Cardiac muscle cell (in vitro differentiated cells and primary cell): ENCODE results near the gene CYB5A. TPM values are rescaled to one million over a fixed set of nuclear protein-coding genes. Genes with fewer than 3 reads are reported as not detected.

Experiments used
- DNase-seq, 2 donors: peaks; one replicate each; pipeline versions ENCODE4 v3.0.0 to v3.0.0-alpha.2; 2010 to 2017; ENCODE audit warnings: low read depth in 1 of 2, low spot score in 1 of 2
- H3K27ac ChIP-seq: fragments of 200-600 bp; sonication (generic); 2 replicates; pipeline ENCODE4 v1.5.1; 2016
- H3K27me3 ChIP-seq: fragments of 200-600 bp; sonication (generic); 2 replicates; pipeline ENCODE4 v1.6.0; 2016; ENCODE audit warnings: control low read depth
- H3K36me3 ChIP-seq: fragments of 200-600 bp; sonication (generic); 2 replicates; pipeline ENCODE4 v1.5.1; 2016; ENCODE audit warnings: control low read depth
- H3K4me1 ChIP-seq: fragments of 200-600 bp; sonication (generic); 2 replicates; pipeline ENCODE4 v1.8.1; 2017; ENCODE audit warnings: low read depth, mild to moderate bottlenecking, mixed run types
- H3K4me3 ChIP-seq: fragments of 200-600 bp; sonication (generic); 2 replicates; pipeline ENCODE4 v1.5.1; 2016; ENCODE audit warnings: mild to moderate bottlenecking
- H3K9me3 ChIP-seq: fragments of 200-600 bp; sonication (generic); 2 replicates; pipeline ENCODE4 v1.5.1; 2017; ENCODE audit warnings: low read depth, mild to moderate bottlenecking, control low read depth
- polyA plus RNA-seq: library from polyadenylated mRNA; unstranded; fragments of >200 nt; fragmentation: Nextera tagmentation; extraction: Ambion mirVana; gene quantifications from 2 replicates; pipeline ENCODE4 v1.2.1, GENCODE V29; 2016
- total RNA-seq: library from RNA; depleted of rRNA; stranded (reverse); fragments of >200 nt; gene quantifications from 2 replicates; pipeline ENCODE4 v1.2.3, GENCODE V29; 2016
- TF ChIP-seq, protein P1 (sequence below): IDR thresholded peaks from 2 replicates; pipeline ENCODE4 v1.5.1; 2012; ENCODE audit warnings: low read depth, mild to moderate bottlenecking, low read length

CYB5A gene
- total and polyA plus RNA-seq, 2 experiments from 2014 or later = 150 to 201 TPM

DNA sequence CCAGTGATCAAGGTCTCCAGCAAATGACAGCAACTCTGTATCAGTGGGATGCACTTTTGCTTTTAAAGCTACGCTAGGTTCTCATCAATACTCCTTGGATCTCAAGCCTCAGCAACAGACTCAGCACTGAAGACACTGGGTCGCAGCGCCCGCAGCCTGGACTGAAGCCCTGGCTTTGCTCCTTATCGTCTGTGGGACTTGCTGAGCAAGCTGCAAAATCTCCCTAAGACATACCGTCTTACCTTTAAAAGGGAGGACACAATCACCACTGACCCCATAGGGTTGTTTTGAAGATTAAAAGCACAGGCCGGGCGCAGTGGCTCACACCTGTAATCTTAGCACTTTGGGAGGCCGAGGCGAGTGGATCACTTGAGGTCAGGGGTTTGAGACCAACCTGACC lies 8.1 kb downstream of the CYB5A start:
- peak overlapping the region; percentile 9 for H3K27ac ChIP-seq
- no peaks in the 10 kb centered on the region for H3K27me3 ChIP-seq
- H3K9me3 ChIP-seq = no peaks in the 10 kb centered on the region
- peaks cover 45% of the 10 kb centered on the region for H3K4me1 ChIP-seq
- no peak for DNase-seq
- no peaks in the 10 kb centered on the region for H3K36me3 ChIP-seq
- TF ChIP-seq, protein P1, sequence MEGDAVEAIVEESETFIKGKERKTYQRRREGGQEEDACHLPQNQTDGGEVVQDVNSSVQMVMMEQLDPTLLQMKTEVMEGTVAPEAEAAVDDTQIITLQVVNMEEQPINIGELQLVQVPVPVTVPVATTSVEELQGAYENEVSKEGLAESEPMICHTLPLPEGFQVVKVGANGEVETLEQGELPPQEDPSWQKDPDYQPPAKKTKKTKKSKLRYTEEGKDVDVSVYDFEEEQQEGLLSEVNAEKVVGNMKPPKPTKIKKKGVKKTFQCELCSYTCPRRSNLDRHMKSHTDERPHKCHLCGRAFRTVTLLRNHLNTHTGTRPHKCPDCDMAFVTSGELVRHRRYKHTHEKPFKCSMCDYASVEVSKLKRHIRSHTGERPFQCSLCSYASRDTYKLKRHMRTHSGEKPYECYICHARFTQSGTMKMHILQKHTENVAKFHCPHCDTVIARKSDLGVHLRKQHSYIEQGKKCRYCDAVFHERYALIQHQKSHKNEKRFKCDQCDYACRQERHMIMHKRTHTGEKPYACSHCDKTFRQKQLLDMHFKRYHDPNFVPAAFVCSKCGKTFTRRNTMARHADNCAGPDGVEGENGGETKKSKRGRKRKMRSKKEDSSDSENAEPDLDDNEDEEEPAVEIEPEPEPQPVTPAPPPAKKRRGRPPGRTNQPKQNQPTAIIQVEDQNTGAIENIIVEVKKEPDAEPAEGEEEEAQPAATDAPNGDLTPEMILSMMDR = no peak
- H3K4me3 ChIP-seq = no peak overlapping the region

DNA sequence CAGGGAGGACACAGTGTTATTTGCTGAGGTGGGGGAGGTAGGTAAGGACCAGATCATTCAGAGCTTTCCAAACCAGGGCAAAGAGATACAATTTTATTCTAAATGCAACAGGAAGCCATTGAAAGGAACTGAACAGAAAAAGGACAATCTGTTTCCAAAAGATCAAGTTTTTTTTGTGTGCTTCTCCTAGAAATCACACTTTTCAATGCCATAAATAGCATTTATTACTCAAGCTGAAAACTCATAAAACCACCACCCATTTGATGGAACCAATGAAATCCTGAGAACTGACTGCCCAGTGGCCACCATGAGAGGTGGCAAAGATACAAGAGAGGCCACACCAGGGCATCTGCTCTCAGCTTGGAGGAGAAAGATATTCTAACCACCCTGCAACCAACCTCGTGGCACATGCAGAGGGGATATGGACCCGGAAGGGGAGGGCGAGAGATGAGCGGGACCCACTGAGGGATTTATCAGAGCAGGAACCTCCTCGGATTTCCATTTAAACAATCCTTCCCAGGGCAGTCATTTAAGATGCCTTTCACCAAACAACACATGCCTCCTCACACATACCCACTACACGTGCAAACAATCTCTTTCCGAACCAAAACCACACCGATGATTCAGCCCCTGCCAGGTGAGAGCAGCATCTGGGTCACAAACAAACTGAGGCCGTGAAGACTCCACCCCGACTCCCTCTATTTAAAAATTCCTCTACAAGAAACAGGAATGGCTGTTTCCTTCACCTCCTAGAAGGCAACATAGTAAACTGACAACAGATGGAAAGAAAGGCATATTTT lies 8.8 kb downstream of the CYB5A start:
- Histone ChIP-seq H3K4me1 (peaks cover 43% of the 10 kb centered on the region), H3K27ac (no peak overlapping the region), H3K4me3 (no peak overlapping the region), H3K36me3 (no peaks in the 10 kb centered on the region), H3K9me3 (no peaks in the 10 kb centered on the region), H3K27me3 (no peaks in the 10 kb centered on the region)
- DNase-seq = no peak
- TF ChIP-seq, protein P1 = no peak

DNA sequence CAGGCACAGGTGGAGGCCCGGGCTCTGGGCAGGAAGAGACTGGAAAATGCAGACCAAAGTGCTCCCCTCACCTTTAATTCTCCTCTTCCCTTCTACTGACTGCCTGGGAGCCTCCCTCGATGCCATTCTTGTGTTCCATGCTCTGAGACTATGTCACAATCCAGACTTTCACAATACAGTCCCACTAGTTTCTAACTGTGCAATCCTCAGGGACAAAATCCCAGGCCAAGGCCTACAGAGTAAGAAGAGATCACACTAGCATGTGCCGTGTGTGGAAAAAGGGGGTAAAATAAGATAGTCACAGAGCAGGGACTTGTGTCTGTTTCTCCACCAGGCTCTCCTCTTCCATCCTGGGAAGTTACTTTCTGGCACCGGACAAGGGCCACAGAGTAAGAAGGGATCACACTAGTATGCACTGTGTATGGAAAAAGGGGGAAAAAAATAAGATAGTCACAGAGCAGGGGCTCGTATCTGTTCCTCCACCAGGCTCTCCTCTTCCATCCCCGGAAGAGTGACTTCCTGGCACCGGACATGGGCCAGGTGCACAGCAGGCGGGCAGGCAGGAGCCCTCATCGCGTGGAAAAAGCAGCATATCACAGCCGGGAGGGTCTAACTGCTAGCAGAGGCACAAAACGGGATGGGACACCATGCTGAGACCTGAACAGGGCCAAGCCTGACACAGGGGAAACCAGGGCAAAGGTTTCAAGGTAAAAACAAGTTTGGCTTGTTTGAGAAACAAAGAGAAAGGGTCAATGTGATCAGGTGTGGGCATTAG lies 9.6 kb downstream of the CYB5A start:
- H3K27ac ChIP-seq = no peak overlapping the region
- TF ChIP-seq, protein P1 = no peak
- H3K4me1 ChIP-seq = peaks cover 41% of the 10 kb centered on the region
- H3K36me3 ChIP-seq = no peaks in the 10 kb centered on the region
- no peak overlapping the region for H3K4me3 ChIP-seq
- H3K9me3 ChIP-seq = no peaks in the 10 kb centered on the region
- peak in 1 of 2 donors; percentile 67 for DNase-seq
- H3K27me3 ChIP-seq = no peaks in the 10 kb centered on the region

DNA sequence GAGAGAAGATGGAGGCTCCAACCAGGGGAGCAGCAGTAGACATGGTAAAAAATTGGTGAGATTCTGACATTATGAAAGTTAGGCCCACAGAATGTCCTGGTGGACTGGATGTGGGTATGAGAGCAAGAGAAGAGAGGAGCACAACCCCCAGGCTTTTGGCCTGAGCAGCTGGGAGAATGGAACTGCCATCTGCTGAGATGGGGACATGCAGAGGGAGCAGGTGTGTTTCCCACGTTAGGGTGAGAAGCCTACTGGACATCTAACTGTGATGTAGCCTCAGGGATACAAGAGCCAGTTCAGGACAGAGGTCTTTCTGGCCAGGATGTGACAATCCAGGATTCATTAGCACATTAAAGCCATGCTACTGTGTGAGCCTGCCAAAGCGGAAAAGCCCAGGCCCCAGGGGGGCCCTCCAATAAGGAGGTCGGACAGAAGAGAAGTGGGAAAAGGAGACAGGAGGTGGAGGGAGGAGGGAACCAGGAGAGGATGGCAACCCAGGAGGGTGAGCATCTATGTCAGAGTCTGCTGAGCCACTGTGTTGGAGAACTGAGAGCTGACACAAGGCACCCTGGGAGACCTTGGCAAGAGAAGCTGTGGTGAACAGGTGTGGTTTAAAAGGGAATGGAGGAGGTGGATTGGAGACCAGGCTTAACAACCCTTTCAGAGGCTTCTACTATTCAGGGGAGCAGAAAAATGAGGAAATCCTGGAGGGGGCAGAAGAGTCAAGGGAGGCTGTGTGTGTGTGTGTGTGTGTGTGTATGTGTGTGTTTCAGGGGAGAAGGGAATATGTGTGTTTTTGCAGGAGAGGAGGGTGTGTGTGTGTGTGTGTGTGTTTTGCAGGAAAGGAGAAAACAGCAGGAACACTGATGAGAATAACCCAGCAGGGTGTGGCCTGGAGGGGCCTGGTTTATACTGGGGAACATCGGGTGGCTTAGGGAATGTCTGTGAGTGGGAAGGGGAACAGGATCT lies 10.5 kb downstream of the CYB5A start:
- Histone ChIP-seq H3K27me3 (no peaks in the 10 kb centered on the region), H3K4me3 (no peak overlapping the region), H3K9me3 (no peaks in the 10 kb centered on the region), H3K36me3 (no peaks in the 10 kb centered on the region), H3K4me1 (peaks cover 32% of the 10 kb centered on the region), H3K27ac (no peak overlapping the region)
- TF ChIP-seq, protein P1 = no peak
- DNase-seq = no peak

DNA sequence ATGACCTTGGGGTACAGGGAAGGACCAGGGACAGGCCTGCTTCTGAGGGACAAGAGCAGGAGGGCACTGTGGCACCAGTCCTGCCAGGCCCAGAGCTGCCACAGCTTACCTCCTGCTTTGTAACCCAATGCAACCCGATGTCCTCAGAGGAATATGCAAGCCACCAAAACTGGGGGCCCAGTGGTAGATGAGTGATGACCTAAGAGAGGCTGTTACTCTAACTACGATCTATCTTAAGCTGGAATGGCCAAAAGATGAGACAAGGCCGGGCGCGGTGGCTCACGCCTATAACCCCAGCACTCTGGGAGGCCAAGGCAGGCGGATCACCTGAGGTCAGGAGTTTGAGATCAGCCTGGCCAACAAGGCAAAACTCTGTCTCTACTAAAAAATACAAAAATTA lies 12.8 kb downstream of the CYB5A start:
- no peaks in the 10 kb centered on the region for H3K27me3 ChIP-seq
- DNase-seq = no peak
- TF ChIP-seq, protein P1 = no peak
- H3K36me3 ChIP-seq = no peaks in the 10 kb centered on the region
- H3K27ac ChIP-seq = no peak overlapping the region
- H3K4me3 ChIP-seq = no peak overlapping the region
- no peaks in the 10 kb centered on the region for H3K9me3 ChIP-seq
- peaks cover 19% of the 10 kb centered on the region for H3K4me1 ChIP-seq
